Activated CD4-positive, alpha-beta T cell treated with anti-CD3 and anti-CD28 coated beads, Interleukin-10, Interleukin-2, amounts not matched to agents 100 ng/mL and 50 ng/mL, durations not matched to agents 16 hours and 8 hours (primary cell): ENCODE measurements around the gene ZNF407.
"Not testable (repeated sequence)": the region's sequence is repeated elsewhere in the genome, so short reads cannot be mapped to it uniquely, and the experiment has no call there.

Source experiments
- DNase-seq: peaks from one replicate; pipeline ENCODE4 v3.0.0-alpha.2; 2020

The ZNF407 gene

GRCh38 chr18:74944676-74945075, 347.0 kb downstream of the ZNF407 start:
- no peak for DNase-seq

GRCh38 chr18:74945774-74946545, 348.3 kb downstream of the ZNF407 start:
- DNase-seq: no peak

DNA sequence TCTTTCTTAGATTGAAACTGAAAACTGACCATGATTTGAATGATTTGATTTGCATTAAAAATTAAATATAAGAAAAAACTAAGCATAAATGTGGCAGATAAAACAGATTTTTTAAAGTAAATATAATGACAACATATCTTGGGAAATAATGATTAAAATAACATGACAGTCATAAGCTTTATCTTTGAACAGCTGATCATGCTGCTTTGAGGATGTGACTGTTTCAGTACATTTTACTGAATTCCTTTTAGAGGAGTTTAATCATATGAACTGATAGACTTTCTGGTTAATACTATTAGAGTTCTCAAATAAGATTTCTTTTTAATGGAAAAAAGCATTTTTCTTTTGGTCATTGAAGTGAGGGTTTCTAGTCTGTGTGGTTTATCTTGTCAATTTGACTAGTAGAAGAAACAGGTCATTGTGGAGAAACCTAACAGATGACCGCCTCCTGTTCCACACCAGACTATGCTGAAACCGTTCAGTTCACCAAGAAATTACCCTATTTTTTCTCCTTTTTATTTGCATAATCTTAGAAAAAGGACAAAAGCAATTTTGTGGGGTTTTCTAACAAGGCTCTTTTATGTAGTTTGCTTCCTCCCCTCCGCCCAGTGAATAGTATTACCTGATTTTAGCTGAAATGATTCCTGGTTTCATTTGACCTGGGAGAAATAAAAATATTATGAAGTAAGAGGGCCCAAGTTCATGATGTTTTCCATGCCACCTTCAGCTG, 349.1 kb downstream of the ZNF407 start:
- no peak for DNase-seq

- no peak for DNase-seq
Observed at GRCh38 chr18:74947417-74947816, 349.7 kb downstream of the ZNF407 start.

DNA sequence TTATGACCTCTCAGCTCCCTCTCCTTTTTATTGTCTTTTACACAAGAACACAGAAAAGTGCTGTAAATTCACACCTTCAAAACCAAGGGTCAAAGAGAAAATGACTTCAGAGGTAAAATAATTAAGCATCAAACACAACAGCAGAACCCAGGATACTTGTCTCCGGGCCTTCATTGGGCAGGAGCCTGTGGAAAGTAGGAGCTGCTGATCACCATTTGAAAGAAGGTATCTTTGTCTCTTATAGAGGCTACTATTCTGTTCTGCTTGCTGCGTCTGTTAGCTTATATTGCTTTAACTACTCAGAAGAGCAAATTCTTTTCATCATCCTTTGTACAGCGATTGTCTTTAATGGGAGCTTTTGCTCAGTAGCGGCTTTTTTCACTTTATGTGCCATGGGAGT, 350.2 kb downstream of the ZNF407 start:
- DNase-seq: no peak

DNA sequence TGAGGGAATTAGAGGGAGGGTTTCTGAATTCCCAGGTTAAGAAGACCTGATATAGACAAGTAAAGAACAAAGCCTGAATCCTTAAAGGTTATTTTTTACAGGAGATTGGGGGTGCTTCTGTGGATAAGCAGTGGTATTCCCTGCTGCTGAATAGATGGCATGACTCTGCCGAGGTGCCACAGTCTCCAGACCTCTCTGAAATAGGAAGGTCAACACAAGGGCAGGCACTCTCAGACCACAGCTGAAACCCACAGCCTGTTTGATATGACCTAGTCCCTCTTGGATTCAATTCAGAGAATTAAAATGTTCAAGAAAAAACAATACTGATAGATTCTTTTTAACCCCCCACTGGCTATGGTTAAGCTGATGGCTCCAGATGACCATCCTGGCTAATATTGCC, 351.9 kb downstream of the ZNF407 start:
- no peak for DNase-seq

GRCh38 chr18:74950479-74950878, 352.8 kb downstream of the ZNF407 start:
- no peak for DNase-seq

DNA sequence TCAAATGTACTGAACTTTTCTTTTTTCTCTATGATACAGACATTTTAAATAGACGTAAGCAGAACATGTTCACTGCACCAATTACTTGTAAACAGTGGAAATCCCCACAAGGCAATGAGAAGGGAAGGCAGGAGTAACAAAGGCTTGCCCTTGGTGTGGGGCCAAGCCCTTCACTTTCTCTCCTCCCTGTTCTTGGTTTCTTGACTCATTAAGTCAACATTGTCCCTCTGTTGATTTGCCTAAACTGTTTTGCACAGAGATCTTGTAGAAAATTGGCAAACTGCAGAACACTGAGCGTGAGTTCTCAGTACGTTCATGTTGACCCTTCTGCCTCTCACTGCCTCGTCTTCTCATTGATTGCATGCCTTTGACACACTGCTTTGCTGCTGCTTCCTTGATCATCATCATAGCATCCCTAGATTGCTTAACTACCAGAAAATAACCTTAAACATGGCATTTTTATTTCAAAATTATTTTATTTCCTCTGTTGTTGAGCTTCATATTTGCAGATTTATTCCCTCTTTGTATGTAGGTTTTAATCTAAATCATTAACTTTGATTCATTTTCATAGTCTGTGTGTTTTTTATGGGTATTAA, 353.6 kb downstream of the ZNF407 start:
- DNase-seq: peak; percentile 23

GRCh38 chr18:74957588-74958224, 360.0 kb downstream of the ZNF407 start:
- DNase-seq: no peak

DNA sequence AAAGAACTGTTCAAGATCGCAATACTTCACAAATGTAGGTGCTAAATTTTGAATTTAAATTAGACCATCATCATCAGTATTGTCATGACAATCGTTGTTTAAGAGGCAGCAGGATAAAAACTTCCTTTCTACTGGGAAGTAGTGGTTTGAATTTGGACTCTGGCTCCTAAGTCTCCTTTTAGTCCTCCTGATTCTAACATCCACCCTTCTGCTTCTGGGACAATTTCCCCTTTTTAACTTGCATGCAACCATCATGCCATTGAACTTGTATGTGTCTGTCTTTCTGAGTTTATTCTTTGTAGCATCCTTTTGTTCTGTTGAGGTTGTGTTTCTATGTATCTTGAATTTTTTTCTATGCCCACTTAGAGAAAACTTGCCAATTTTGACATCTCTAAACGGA, 361.5 kb downstream of the ZNF407 start:
- no peak for DNase-seq

GRCh38 chr18:74961596-74961995, 363.9 kb downstream of the ZNF407 start:
- no peak for DNase-seq

DNA sequence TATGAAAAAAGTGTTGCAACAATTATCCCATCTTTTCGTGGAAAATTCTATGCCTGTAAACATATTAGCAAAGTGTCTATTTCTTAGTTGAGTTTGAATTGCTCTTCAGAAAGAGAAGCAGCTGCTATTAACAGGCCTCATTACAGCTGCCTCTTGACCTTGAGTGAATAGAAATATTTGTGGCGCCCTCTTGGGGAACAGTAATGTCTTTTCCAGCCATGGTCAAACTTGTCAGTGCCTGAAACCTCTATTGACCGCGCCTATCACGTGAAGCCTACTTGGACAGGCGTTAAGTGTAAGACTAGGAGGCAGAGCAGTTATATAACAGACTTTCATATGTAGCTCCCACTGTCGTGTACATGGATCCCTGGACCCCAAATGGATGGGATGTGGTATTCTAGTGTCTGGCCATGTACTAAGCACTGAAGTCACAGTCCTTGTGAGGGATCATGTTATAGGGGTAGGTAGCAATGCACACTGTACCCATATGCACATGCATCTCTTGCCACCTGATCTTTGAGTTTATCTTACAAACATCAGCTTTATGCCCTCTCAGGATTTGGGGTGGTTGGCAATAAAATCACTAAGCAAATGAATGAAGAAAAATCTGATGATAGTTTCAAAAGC, 366.3 kb downstream of the ZNF407 start:
- DNase-seq: peak; percentile 42

GRCh38 chr18:74965682-74966081, 368.0 kb downstream of the ZNF407 start:
- DNase-seq: no peak

DNA sequence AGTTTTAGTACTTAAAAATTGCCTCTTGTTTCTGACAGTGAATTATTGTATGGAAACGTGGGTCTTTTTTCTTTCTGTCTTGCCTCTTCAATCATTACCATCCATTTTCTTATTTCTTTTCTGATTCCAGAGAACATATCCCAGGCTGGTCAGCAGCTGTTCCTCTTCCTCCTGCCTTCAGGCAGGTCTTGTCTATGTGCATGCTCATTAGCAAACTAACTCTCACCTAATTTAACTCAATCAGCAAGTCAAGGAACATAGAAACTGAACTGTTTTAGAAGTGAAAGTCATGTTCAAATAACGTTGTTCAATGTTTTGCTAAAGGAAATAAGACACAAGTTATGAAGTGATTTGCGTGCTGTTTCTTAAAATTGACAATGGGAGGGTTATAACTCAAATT, 369.8 kb downstream of the ZNF407 start:
- no peak for DNase-seq

GRCh38 chr18:74967979-74968378, 370.3 kb downstream of the ZNF407 start:
- DNase-seq: no peak

DNA sequence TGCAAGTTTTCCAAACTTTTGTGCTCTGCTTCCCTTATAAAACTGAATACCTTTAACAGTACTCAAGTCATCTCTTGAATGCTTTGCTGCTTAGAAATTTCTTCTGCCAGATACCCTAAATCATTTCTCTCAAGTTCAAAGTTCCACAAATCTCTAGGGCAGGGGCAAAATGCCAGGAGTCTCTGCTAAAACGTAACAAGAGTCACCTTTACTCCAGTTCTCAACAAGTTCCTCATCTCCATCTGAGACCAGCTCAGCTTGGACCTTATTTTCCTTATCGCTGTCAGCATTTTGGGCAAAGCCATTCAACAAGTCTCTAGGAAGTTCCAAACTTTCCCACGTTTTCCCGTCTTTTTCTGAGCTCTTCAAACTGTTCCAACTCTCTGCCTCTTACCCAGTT, 373.7 kb downstream of the ZNF407 start:
- not testable (repeated sequence) for DNase-seq

- DNase-seq: not testable (repeated sequence)
Observed at GRCh38 chr18:74971776-74972175, 374.1 kb downstream of the ZNF407 start.

DNA sequence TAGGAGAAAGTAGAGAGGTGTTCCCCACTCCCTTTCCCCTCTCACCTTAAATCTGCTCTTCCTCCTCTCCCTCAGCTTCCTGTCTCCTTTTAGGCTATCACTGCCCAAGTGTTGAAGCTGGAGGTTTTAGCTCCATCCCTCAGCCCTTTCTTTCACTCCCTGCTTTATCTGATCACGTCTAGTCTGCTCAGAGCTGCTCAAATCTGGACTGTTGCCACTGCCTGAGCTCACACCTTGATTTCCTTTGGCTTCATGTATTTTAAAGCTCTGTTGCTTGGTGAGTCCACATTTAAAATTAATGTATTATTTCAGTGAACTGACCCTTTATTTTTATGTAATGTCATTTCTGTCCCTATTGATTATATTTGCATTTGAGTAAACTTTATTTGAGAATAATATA, 374.7 kb downstream of the ZNF407 start:
- no peak for DNase-seq

- DNase-seq: no peak
Observed at GRCh38 chr18:74975001-74975400, 377.3 kb downstream of the ZNF407 start.

GRCh38 chr18:74976331-74976909, 378.8 kb downstream of the ZNF407 start:
- no peak for DNase-seq

GRCh38 chr18:74977041-74977440, 379.4 kb downstream of the ZNF407 start:
- DNase-seq: no peak

GRCh38 chr18:74980669-74981068, 383.0 kb downstream of the ZNF407 start:
- DNase-seq: no peak

GRCh38 chr18:74981476-74981875, 383.8 kb downstream of the ZNF407 start:
- DNase-seq: no peak
